GM18858 (cell line): ENCODE measurements around the gene MEI1.

ENCODE experiments used
- ATAC-seq: cut with Tn5 transposase; IDR thresholded peaks from one replicate; pipeline ENCODE4 v1.9.1; 2021; ENCODE audit not compliant: unreplicated experiment

Gene MEI1

DNA sequence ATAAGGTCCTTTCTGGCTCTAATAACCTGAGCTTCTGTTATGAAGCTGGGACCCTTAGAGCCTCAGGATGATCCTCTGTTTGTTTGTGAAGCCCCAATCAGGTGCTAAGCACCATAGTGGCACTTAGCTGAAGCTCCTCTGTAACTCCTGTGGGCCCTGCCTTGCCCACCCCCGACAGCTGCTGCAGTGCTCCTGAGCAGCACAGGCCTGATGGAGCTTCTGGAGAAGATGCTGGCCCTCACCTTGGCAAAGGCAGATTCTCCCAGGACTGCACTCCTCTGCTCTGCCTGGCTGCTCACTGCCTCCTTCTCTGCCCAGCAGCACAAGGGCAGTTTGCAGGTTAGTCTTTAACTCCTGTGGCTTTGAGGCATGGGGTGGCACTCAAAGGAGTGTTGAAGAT, 82.2 kb downstream of the MEI1 start:
- ATAC-seq, result no peak

- ATAC-seq, result no peak
Measured at GRCh38 chr22:41782316-41782715, 83.0 kb downstream of the MEI1 start.

DNA sequence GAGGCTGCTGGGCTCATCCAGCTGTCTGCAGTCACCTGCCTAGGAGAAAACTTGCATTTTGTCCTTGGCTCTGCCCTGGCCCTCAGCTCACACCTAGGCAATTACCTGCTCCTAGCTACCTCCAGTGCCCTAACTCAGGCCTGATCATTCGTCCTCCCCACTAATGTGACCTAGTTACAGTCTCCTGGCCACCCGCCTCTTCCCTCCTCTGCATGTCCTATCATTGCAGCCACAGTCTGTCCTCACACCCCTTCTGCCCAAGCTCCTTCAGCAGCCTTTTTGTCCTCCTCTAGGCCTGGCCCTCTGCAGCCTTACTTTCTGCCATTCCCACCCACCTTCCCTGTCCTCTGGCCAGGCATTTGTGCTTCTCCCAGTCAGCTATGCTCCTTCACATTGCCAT, 83.4 kb downstream of the MEI1 start:
- ATAC-seq, result no peak

DNA sequence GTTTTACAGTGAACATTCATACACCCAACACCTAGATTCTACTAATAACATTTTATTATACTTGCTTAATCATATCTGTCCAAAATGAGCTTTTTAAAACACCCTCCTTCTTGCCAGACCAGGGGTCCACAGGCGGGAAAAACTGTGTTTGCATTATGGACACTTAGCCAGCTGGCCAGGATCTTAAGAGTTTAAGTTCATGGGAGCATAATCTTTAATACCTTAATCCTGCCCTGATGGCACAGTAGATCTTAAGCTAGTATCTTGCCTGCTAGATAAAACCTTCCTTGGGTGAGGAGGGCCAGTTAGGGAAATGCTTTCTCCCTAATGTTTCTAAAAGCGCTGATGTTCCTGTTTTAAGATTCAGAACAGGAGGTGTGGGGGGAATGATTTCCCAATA, 88.0 kb downstream of the MEI1 start:
- ATAC-seq, result no peak

DNA sequence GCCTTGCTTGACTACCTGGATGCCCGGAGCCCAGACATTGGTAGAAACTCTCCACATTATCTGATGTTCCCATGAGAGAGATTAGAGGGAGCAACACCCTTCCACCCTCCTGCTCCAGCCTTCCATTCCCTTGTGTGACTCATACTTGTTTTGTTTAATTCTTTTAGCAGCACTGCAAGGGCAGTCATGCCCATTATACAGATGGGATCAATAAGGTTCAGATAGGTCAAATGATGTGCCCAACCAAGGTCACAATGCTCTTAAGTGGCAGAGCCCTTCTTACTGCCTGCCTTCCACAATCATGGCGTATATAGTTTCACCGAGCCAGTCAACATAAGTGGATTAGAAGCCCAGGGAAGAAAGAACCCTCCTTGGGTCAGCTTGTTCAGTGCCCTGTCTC, 94.6 kb downstream of the MEI1 start:
- no peak for ATAC-seq

- ATAC-seq, result no peak
Measured at GRCh38 chr22:41798736-41799135, 99.4 kb downstream of the MEI1 start.

DNA sequence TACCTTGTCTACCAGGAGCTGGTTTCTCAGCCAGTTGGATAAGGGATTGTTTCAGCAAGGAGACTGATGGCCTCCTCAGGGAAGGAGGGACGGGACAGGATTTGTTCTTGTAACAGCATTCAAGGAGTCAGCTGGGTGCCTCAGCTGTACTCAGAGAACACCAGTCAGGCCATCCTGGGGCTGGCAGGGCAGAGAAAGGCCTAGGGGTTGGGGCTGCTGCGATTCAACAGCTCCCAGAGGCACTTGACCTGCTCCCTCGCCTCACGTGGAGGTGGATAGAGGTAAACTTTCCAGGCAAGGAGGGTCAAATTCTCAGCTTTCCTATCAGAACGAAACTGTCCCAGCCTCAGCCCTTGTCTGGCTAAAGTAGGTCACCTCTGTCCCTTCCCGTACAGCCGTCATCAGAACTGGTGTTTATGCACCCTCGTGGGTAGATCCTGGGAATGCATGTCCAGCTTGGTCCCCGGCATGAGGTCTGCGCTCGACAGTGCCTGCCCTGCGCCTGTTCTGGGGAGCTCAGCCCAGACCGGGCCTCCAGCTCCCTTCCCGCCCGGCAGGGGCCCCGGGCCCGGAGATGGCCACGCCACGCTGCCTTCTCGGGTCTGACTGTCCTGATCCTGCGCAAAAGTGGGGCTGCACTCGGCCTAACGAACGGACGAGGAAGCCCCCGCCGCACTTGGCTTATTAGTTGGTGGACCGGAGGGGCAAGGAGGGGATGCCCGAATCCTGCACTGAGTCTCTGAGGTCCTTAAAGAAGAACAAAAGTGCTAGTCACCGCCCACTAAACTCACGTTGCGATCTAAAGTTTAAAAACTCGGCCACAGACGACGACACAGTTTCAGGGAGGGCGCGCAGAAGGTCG, 100.4 kb downstream of the MEI1 start:
- ATAC-seq, result no peak

- ATAC-seq, result peak; percentile 79
Measured at GRCh38 chr22:41800348-41801146, 101.2 kb downstream of the MEI1 start, which contains the start of gene CCDC134. Gene CCDC134 (plus strand): TSS chr22:41800679. CDS start chr22:41808891, 8,212 bp downstream.

GRCh38 chr22:41801147-41801819, 102.0 kb downstream of the MEI1 start:
- ATAC-seq, result no peak

DNA sequence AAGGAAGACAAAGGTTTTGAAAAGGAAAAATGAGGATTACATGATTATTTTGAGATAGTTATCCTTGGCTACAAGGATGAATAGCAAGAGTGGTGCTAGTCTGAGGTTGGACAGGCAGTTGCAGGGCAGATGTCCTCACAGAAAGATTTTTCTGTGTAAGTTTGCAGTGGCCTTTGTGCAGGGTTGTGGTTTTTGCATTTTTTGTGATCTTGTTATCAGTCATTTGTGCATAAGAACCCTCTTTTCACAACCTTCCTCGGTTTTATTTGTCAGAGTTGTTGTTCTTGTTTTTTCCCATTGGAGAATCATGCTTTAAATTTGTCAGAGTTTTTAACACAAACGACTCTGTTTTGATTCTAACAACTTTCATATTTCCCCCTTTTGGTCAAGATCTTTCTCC, 102.6 kb downstream of the MEI1 start:
- no peak for ATAC-seq

DNA sequence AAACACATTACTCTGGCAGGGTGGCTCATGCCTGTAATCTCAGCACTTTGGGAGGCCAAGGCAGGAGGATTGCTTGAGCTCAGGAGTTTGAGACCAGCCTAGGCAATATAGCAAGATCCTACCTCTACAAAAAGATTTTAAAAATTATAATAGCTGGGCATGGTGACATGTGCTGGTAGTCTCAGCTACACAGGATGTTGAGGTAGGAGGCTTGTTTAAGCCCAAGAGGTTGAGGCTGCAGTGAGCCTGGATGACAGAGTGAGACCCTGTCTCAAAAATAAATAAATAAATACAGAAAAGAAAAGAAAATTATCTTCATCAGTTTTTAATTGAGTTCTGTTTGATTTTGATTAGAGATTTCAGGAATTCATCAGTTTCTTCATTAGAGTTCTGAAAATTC, 106.3 kb downstream of the MEI1 start:
- ATAC-seq, result no peak

DNA sequence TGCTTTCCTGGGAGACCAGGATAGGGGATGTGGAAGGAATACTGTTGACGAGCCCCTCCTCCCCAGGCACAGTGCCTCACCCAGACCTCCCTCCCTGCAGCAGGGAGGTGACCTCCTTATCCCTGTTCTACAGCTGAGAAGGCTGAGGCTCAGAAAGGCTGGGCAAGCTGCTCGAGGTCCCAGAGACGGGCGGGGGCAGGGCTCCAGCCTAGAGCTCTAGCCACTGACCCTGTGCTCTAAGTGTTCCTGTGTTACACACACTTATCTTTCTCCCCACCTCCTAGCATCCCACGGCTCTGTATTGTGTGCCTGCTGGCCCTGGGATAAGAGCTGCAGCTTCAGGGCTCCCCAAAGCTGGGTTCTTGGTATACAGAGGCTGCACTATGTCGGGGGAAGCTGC, 109.1 kb downstream of the MEI1 start:
- no peak for ATAC-seq

DNA sequence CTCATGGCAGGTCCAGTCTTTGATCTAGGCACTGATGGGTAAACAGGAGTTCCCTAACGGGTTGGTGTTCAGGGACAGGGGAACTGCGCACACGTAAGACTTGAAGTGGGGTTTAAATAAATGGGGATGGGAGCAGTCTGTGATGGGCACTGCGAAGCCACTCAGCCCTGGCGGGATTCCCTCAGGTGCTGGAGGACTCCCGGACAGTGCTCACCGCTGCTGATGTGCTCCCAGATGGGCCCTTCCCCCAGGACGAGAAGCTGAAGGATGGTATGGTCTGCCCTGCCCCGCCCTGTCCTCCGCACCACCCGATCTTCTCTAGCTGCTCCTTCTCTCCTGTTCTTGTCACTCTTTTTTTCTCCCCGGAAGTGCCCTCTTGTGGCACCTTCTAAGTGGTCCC, 110.7 kb downstream of the MEI1 start:
- no peak for ATAC-seq

DNA sequence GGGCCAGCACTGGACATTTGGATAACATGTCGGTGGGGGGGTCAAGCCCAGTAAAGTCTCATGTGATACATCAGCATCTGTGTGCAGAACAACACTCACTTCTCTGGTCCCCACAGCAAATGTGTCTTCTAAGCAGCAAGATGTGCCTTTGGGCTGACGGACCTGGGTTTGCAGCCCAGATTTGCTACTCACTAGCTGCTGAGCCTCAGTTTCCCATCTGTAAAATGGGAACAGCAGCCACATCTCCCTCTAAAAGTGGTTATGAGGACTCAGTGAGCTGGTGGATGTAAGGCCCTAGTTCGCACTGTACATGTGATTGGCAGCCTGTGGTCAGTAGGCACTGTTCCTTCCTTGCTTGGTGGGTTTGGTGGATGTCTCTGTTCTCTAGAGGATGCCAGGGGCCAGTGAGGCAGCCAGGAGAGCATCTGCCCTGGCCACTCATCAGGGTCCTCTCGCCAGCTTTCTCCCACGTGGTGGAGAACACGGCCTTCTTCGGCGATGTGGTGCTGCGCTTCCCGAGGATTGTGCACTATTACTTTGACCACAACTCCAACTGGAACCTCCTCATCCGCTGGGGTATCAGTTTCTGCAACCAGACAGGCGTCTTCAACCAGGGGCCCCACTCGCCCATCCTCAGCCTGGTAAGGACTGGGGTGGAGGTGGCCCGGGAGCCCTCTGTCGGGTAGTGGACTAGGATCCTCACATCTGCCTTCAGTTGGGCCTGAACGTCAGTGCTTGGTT, 113.7 kb downstream of the MEI1 start:
- ATAC-seq, result no peak

DNA sequence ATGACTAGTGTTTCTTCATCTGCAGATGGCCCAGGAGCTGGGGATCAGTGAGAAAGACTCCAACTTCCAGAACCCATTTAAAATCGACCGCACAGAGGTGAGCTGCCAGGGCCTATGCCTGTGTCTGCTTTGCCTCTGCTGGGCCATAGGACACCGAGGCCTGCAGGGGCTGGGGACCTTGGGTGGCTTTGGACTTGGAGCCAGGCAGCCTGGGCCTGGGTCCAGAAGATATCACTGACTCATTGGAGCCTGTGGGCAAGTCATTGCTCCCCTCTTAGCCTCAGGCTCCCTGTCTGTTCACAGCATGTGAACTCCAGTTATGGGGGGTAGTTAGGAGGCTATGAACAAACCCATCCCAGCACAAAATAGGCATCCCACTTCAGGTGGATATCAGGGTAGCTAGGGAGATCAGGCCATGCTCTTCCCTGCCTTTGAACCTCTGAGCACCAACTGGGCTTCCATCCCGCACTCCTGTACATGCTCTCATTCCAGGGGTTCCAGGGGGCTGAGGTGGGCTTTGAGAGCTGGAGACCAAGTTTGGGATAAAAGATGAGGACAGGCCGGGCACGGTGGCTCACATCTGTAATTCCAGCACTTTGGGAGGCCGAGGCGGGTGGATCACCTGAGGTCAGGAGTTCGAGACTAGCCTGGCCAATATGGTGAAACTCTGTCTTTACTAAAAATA, 114.6 kb downstream of the MEI1 start:
- no peak for ATAC-seq

DNA sequence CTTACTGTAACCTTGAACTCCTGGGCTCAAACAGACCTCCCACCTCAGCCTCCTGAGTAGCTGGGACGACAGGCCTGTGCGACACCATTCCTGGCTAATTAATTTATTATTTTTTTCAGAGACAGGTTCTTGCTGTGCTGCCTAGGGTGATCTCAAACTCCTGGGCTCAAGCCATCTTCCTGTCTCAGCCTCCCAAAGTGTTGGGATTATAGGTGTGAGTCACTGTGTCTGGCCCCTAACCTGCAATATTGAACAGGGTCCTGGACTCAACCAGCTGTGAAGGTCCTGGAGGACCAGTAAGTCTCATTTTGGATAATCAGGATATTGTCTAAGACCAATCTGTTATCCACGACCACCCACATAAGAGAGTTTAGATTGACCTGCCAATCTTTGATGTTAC, 116.4 kb downstream of the MEI1 start:
- no peak for ATAC-seq

- ATAC-seq, result no peak
Measured at GRCh38 chr22:41816241-41816640, 116.9 kb downstream of the MEI1 start.

DNA sequence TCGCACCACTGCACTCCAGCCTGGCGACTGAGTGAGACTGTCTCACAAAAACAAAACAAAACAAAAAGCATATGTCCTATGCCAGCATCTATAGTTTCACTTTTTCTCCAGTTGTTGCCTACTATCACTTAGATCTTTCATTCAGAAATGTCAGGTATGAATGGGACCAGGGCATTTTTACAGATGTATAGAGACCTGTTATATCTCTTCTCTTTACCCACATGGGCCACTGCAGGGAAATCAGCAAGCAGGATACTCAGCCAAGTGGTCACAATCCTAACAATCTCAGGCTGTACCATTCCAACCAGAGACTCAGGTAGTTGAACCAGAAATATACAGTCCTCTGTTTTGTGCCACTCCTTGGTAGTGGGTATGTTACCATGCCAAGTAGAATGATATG, 117.6 kb downstream of the MEI1 start:
- no peak for ATAC-seq

DNA sequence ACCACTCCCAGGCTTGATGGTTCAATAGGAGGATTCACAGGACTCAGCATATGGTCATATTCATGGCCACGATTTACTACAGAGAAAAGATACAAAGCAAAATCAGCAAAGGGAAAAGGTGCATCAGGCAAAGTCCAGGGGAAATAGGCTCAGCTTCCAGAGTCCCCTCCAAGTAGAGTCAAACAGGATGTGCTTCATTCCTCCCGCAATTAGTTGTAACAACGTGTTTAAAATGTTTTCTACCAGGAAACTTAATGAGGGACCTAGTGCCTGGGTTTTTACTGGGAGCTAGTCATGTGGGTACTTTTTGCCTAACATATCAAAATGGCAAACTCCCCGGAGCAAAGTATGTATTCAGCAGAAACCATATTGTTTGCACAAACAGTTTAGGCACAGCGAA, 118.7 kb downstream of the MEI1 start:
- no peak for ATAC-seq

DNA sequence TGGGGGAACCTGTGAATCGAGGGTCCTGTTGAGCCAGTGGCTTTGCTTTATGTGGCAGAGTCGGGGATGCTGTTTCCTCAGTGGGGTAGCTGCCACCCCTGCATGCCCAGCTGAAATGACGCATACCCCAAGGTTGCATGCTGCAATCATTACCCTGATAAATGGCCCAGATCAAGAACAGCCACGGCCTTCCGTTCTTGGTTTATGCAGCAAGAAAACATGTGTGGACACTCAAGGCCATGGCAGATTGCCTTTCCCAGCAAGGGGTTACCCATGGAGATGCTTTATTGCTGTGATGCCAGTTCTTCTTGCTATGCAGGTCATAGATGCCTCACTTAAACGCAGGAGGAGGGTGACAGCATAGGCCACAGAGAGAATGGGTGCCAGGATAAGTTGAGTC, 119.3 kb downstream of the MEI1 start:
- ATAC-seq, result no peak
